DMS79 treated with DMSO at 0.1 percent for 48 hours (cell line): ENCODE results near the gene CLEC9A.

Experiments used
- DNase-seq: peaks from one replicate; lab custom pipeline; 2025; lab: John Stamatoyannopoulos, UW

CLEC9A gene

DNA sequence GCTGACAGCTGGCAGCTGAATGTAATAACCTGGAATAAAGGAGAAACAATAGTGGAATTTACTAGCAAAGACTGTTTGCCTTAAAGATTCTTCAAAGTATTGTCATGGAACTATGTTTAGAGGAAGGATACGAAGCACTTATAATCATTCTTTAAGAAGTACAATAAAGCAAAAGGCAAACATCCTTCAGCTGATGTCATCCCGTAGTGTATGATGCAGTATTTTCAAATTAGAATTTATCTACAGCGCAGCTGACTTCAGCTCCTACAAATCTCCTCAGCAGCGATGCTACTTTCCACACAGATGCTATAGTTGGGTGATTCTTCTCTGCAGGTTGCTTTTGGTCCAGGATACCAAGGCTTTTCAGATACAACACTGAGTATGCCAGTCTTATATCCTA, 36.8 kb downstream of the CLEC9A start:
- DNase-seq: no peak

DNA sequence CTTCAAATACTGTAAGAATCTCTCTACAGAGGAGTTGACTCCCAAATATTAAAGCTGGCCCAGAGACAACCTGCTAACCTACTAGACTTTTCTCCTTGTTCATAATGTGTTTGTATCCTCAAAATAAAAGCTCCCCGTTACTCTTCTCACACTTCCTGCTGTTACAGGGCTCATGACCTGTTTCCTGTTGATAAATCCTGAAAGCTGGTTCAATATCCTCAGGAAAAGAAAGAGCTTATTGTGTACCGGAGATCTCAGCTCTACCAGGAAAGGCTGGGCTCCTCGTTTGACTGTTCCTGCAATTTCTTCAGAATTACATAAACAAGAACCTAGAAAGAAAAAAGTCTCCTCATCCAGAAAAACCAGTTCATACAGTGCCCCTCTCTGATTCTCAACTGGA, 37.5 kb downstream of the CLEC9A start:
- no peak for DNase-seq

DNA sequence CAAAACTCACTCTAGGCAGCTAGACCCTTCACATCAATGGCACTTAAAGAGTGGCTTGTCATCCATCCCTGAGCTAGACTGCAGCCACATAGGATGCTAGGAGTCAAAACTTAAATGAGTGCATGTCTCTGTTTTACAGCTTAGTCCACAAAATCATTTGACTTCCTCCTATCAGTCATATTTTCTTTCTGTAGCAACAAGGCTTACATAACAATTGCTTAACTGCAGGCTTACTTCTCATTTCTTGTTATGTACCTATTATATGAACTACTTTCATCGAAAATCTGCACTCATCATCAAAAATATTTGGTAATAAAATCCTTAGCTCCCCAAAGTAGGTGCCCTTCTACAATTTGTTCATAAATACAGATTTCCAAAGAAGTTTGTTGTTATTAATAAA, 38.2 kb downstream of the CLEC9A start:
- DNase-seq: no peak

DNA sequence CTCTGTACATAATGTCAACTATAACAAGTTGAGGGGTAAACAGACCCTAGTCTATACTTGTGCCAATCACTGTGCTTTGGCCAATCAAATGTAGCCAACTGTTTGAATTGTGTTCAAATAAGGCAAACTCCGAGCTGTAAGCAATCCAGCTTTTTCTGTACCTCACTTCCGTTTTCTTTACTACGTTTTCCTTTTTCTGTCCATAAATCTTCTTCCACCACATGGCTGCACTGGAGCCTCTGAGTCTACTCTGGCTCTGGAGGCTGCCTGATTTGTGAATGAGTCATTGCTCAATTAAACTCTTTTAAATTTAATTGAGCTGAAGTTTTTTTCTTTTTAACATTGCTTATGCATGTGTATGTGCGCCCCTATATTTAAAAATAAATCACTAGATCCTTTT, 38.6 kb downstream of the CLEC9A start:
- no peak for DNase-seq

DNA sequence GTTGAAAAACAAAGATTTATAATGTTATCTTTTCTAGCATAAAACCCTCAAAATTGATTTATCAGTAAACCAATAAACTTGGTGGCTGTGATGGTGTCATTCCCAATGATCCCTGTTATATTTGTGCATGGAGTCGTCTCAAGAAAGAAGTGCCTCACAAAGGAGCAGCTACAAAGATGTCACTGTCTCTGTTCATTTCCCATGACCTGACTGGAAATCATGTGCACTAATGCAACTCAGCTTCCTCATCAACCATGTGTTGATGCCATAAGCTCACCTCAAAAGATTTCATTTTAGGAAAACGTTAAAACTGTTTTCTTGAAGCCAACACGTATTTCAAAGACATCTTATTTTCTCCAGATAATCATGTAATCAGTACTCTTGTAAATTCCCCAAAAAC, 39.5 kb downstream of the CLEC9A start:
- DNase-seq: no peak

DNA sequence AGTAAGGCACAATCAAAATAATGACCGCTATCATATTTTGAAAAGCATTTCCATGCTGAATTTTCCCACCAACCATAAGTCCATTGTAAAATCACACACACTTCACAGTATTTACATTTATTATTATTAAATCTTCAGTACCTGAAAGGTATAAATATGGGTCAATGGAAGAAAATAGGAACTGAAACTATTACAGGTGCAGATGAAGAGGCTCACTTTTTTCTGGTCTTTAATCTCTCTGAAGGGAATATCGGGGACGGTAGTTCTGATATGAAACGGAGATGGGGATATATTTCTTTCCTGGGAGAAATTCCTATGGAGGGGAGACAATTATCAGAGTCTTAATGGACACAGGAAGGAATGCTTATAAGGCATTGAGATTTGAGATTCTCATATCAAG, 39.9 kb downstream of the CLEC9A start:
- no peak for DNase-seq

DNA sequence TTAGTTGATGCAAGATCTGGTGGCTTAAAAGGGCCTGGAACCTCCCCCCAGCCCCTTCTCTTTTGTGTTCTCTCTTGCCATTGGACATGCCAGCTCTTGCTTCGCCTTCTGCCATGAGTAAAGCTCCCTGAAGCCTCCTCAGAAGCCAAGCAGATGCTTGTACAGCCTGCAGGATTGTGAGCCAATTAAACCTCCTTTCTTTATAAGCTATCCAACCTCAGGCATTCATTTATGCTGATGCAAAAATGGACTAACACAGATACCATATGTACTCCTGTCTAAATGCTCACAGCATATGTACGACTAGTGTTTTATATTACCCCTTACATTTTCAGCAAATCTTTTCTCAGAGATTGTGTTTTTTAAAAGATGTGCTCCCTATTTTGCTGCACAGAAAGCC, 41.6 kb downstream of the CLEC9A start:
- no peak for DNase-seq

DNA sequence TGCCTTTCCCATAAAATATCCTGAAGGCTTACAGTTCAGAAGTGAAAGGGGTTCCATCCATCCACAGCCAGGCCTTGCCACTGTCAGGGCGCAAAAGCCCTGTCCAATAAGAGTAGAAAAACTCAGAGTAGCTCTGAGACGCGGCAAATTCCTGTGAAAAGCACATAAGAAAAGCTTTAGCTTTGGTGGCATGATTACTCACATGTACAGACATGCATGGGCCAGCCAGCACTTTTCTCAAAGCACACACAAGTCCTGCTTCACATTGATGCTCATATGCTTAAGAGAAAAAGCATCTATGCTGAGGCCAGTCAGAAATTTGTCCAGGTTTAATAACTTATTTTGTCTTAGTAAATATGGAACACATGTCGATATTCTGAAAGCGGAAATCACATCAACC, 42.8 kb downstream of the CLEC9A start:
- DNase-seq: no peak

DNA sequence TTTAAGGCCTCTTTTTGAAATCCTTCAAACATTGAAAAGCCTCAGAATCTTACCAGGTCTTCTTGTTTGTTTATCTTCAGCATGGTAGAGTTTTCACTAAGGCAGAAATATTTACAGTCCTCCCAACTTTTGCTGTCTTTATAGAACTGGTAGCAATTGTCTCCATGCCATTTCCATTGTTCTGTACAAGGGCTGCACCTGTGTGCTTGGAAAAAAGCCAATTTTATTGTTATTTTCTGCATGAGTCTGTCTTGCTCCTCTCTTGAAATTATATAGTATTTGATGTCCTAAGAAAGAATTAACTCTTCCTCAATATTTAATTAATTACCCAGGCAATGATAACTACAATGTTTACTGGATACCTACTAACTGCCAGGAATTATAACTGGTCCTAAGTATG, 45.0 kb downstream of the CLEC9A start:
- DNase-seq: no peak

DNA sequence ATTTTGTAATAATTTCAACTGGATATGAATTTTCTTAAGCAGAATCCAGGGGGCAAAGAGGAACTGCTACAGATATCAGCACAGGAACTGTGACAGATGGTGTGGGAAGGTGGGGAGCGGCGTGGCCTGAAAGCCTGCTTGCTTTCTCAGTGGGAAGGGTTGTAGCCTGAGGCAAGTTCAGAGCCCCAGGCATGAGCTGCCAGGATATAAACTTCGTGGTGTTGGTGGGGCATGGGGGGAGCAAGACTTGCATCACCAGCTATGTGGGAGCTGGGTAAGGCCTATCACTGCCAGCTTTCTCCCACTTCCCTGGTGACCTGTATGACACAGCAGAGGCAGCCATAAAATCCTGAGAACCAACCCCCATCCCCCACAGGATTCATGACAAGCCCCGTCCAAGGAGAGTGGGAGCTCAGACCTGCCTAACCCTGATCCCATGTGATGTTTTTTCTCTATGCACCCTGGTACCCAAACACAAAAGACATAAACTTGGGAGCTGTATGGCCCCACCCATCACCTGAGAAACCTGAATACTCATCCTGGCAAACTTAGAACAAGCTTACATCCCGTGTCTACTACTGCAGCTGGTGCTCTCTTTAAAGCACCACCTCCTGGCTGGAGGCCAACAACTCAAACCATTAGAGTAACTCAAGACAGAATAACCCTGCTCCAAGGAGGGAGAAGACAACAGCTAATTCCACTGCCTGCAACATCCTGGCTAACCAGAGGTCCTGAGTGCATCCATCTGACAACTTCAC, 51.8 kb downstream of the CLEC9A start:
- DNase-seq: no peak

DNA sequence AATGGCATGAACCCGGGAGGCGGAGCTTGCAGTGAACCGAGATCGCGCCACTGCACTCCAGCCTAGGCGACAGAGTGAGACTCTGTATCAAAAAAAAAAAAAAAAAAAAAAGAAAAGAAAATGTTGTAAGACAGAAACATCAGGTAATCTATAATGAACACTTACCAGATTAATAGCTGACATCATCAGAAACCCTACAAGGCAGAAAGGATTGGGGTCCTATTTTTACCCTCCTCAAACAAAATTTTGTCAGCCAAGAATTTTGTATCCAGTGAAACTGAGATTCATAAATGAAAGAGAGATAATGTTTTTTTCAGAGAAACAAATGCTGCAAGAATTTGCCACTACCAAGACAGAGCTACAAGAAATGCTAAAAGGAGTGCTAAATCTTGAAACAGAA, 54.3 kb downstream of the CLEC9A start:
- DNase-seq: no peak

DNA sequence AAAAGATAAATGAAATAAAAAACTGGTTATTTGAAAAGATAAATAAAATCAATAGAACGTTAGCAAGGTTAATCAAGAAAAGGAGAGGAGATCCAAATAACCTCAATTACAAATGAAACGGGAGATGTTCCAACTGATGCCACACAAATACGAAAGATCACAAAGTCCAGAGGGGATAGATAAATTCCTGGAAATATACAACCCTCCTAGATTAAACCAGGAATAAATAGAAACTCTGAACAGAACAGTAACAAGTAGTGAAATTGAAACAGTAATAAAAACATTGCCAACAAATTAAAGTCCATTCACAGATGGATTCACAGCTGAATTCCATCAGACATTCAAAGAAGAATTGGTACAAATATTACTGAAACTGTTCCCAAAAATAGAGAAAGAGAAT, 55.9 kb downstream of the CLEC9A start:
- no peak for DNase-seq

DNA sequence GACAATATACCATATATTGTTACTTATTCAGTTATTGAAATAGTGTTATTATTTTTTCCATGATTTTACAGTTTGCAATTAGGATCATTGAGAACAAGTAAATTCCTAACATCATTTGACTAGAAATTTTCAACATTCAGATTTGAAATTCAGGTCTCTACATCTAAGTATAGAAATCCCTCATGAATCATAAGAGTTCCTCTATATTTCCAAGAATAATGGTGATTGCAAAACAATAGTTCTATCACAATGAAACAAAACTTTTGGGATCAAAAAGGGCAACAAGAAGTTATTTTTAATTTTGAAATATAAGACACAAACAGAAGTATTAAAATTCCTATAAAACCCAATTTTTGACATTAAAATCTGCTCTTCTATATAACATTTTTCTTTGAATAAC, 57.5 kb downstream of the CLEC9A start:
- no peak for DNase-seq

DNA sequence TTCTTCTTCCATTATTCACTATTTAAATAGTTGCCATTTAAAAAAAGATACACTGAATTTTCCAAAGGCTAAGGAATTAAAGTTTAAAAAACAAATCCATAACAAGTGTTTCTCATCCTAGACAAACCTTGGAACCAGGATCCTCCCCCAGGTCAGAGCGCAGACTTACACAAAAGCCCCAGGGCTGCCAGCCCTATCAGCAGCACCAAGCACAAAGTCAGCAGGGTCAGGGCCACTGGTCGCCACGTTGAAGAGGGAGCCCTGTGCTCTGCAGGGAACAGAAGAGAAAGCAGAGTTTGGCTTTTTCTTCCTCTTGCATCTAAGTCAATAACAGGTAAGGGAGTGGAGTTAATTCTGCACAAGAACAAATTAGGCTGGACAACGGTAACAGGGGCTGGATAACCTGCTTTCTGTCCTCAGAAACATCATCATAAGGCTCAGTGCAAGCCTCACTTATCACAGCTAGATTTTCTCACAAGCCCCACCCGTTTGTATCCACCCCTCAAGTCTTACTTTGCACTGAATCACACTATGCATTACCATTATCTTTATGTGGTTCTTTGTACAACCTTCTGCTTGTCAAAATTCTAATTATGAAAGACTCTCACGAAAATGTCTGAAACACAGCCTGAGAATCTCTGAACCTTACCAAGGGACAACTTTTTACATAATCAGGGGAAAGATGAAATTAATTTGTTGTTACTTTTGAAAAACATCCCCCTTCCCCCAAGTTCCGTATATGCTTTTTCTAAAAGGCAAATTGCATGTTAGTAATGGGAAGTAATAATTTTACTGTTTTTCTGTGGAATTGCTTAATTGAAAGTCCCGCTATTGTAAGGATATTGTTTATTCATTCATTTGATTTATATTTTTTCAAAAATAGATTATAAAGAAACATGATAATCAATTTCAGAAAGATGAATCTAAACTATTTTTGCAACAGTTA, 58.7 kb downstream of the CLEC9A start:
- DNase-seq: no peak

DNA sequence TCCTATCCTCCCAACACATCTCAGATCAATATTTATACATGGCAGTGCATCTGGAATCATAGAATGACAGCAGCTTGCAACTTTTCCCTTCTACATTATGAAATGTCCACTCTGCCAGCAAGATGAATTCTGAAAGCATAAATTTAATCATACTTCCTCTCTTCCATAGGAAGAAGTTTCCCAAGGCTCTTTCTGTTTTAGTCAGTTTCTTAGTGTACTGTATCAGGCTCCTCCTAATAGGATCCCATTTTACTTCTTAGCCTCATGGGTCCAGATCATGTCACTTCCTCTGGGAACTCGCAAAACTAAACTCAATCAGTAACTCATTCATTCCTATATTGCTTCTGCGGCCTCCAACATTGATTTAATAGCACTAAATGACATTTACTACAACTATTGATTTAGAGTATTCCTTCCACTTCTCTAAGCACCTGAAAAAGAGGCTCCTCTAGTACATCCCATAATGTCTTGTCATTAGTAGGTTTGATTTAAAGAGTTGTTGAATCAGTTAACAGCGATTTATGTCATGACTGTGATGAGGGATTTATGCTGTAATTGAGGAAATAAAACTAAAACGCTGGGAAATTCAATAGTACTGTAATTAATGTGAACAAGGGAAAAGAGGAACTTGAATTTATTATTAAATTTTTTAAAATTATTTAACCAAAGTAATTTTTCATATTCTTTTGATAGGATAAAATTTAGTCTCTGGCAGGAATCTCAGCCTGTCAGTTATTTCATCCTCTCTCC, 64.3 kb downstream of the CLEC9A start:
- DNase-seq: no peak

DNA sequence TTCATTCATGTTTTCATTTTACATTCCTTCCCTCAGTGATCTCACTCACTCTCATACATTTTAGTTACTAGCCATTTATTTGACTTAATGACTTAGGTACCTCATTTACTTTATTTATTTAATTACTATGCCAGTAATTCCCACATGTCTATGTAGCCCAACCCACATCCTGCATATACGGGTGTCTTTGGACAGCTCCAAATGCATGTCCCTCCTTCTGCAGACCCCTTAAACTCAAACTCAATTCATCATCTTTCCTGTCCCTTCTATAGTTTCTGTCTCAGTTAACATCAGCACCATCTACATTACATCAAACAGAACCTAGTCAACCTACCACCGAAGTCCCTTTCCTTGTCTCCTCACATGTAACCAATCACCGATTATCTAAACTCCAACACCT, 65.5 kb downstream of the CLEC9A start:
- DNase-seq: no peak

DNA sequence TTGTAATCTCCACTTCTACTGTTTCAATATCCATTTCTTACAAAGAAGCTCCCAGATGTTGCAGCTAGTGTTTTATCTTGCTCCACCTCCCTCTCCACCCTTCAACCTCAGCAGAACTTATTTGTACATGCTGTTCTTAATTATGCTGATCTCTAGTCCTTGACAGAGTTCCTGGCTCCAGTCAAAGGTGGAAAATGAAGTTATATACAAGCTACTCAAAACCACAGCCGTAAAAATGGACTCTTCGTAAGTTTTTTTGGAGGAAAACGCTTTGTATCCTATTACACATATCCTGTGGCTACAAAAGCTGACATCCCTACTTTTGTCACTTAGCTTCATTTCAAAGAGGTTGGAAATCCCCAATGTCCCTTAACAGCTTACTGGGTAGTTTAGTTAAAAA, 67.0 kb downstream of the CLEC9A start:
- DNase-seq: no peak

DNA sequence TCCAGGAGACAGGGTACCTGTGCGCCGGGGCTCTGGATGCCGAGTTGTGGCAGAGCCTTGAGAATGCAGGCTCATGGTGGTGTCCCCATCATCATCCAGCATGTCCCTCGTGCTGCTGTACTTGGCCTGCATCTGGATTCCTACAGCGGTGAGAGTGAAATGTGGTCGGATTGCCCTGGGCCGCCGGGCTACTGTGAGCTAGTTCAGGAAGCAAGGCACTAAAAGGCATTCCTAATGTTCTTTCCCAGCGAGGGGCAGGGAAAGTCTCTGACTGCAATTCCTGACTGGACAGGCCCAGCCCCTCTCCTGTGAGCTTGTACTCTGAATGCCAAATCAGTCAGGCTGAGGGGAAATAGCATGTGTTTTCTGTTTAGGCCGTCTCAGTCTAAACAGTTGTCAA, 68.3 kb downstream of the CLEC9A start, which contains the start of gene CLEC1A:
TSS of gene CLEC1A (minus strand) at position 195 of the 400 bp plus-strand sequence. CDS start at position 132, 63 bp downstream.
- no peak for DNase-seq

DNA sequence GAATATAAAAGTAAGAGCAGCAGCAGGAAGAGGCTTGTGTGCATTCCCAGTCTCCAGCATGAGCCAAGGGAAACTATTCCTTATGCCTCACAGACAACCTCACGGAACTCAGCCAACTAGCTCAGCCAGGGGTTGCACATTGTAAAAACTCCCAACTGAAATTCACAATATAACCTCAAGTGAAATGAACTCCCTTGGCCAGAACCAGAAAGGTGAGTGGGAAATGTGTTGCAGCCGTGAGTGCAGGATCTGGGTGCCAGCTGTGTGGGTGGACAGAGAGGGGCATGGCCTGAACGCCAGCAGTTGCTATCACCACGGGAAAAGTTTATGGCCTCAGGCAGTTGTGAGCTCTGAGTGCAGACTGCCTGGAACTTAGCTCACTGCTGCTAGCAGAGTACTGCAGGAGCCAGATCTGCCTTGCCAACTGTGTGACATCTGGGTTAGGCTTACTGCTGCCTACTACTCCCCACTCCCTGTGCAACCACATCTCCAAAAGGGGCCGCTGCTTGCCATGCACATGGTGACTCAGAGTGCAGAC, 70.6 kb downstream of the CLEC9A start:
- no peak for DNase-seq

DNA sequence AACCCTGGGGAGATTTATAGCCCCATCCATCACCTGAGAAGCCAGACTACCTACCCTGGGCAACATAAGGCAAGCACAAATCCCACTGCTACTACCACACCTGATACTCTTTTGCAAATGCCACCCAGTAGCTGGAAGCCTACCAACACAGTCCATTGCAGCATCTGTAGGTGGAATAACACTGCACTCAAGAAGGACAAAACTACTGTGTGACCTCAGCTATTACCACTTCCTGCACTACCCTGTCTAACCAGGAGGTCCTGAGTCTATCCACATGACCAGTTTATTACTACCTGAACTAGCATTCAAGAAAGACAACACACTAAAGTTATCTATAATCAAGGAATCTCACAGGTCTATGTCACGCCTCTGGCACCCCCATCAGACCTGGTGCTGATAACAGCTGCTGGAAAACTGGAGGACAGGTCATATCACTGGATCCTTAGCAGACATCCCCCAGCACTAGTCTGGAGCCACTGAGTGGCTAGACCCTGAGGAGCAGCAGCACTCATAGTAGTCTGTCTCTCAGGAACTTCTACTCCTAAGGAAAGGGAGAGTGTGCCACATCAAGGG, 71.3 kb downstream of the CLEC9A start:
- DNase-seq: no peak

DNA sequence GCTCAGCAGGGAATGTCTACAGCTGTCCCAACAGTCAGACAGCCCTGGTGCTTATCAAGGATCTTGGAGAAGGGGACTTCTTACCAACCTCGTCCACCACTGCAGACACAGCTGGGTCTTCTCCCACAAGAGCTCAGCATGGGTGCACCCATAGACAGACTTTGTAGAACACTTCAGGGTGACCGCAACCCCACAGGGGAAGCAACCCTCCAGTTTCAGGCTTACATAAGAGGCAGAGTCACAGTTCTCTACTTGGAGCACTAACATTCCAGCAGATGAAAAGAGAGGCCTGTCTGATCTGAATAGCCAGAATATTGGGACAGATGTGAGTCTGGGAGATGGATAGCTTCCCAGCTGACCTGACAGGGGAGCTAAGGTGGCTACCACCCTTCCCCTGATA, 71.8 kb downstream of the CLEC9A start:
- DNase-seq: no peak
